MG63 (cell line): ENCODE data around the gene KCNIP1. TPM values are rescaled to one million over a fixed set of nuclear protein-coding genes. Genes with fewer than 3 reads are reported as not detected.
"Not testable (repeated sequence)": the region's sequence is repeated elsewhere in the genome, so short reads cannot be mapped to it uniquely, and the experiment has no call there.

ENCODE experiments used
- DNase-seq: peaks from one replicate; pipeline ENCODE4 v3.0.0-alpha.2; 2020
- H3K27me3 ChIP-seq: fragments of 250-450 bp; sonication (Bioruptor Pico); 2 replicates; pipeline ENCODE4 v1.5.1; 2020; ENCODE audit warnings: mild to moderate bottlenecking, moderate library complexity
- H3K36me3 ChIP-seq: fragments of 250-450 bp; sonication (Bioruptor Pico); 2 replicates; pipeline ENCODE4 v1.5.1; 2020; ENCODE audit warnings: mild to moderate bottlenecking, moderate library complexity
- H3K4me3 ChIP-seq: fragments of 250-450 bp; sonication (Bioruptor Pico); 2 replicates; pipeline ENCODE4 v1.5.1; 2020; ENCODE audit warnings: mild to moderate bottlenecking, moderate library complexity
- H3K9me3 ChIP-seq: fragments of 250-450 bp; sonication (Bioruptor Pico); 2 replicates; pipeline ENCODE4 v1.5.1; 2020; ENCODE audit warnings: mild to moderate bottlenecking, moderate library complexity
- total RNA-seq: library from RNA; depleted of rRNA; stranded (reverse); fragments of >200 nt; shearing (Covaris generic); gene quantifications from 2 replicates; pipeline ENCODE4 v1.2.3, GENCODE V29; 2014; ENCODE audit warnings: low replicate concordance

The KCNIP1 gene
- total RNA-seq, 1 experiment from 2014 or later, result 0.43 TPM

GRCh38 chr5:170743876-170744212 is 240.0 kb downstream of the KCNIP1 start:
- H3K36me3 ChIP-seq, result no peaks in the 10 kb centered on the region
- no peak overlapping the region for H3K4me3 ChIP-seq
- peaks cover 13% of the 10 kb centered on the region for H3K27me3 ChIP-seq
- H3K9me3 ChIP-seq, result no peaks in the 10 kb centered on the region
- no peak for DNase-seq

- Histone ChIP-seq H3K4me3 (no peak overlapping the region), H3K9me3 (no peaks in the 10 kb centered on the region), H3K36me3 (no peaks in the 10 kb centered on the region), H3K27me3 (peaks cover 17% of the 10 kb centered on the region)
- peak; percentile 71 for DNase-seq
Measured at GRCh38 chr5:170745481-170746071, 241.8 kb downstream of the KCNIP1 start.

- Histone ChIP-seq H3K36me3 (no peaks in the 10 kb centered on the region), H3K27me3 (peaks cover 12% of the 10 kb centered on the region), H3K4me3 (no peak overlapping the region), H3K9me3 (no peaks in the 10 kb centered on the region)
- no peak for DNase-seq
Measured at GRCh38 chr5:170746075-170746960, 242.5 kb downstream of the KCNIP1 start.

GRCh38 chr5:170746961-170747340 is 243.1 kb downstream of the KCNIP1 start:
- Histone ChIP-seq H3K36me3 (no peaks in the 10 kb centered on the region), H3K4me3 (no peak overlapping the region), H3K27me3 (peaks cover 12% of the 10 kb centered on the region), H3K9me3 (no peaks in the 10 kb centered on the region)
- no peak for DNase-seq

DNA sequence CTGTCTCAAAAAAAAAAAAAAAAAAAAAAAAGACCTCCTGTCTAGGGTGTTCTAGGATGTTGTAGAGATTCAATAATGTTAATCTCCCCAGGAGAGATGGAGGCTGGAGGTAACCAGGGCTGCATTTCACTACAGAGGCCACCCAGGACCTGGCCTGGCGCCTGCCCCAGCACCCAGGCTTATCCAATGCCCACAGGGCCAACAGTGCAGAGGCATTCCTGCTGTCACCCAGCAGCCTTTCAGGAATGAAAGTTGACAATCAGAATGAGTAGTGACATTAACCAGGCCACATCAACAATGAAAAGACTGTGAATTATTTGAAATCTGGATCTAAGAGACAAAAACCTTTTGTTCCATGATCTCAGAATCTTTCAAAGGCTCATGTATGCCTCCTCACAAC is 243.5 kb downstream of the KCNIP1 start:
- peaks cover 12% of the 10 kb centered on the region for H3K27me3 ChIP-seq
- H3K9me3 ChIP-seq, result no peaks in the 10 kb centered on the region
- no peak for DNase-seq
- no peak overlapping the region for H3K4me3 ChIP-seq
- H3K36me3 ChIP-seq, result no peaks in the 10 kb centered on the region

DNA sequence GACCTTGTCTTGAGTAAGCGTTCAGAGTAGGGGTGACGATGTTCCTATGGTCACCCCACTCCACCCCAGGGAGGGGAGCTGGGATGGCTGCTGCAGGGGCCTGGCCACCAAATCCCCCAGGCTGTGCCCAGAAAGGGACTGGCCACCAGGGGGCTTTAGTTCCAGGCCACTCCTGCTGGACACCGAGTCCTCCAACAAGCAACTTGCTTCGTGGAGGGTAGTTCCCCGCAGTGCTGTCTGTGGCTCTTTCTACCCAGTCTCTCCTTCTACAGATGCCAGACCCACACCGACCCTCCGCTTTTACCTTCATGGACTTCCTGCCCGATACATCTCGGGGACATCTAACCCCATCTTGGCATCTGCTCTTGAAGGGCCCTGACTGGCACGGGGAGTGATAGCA is 244.0 kb downstream of the KCNIP1 start:
- H3K4me3 ChIP-seq, result no peak overlapping the region
- peak; percentile 33 for DNase-seq

GRCh38 chr5:170748951-170749471 is 245.2 kb downstream of the KCNIP1 start:
- no peak for DNase-seq
- Histone ChIP-seq H3K9me3 (no peaks in the 10 kb centered on the region), H3K36me3 (no peaks in the 10 kb centered on the region), H3K4me3 (no peak overlapping the region), H3K27me3 (peaks cover 7% of the 10 kb centered on the region)

More for the DNA sequence above, 244.0 kb downstream of the KCNIP1 start:
- peaks cover 12% of the 10 kb centered on the region for H3K27me3 ChIP-seq
- no peaks in the 10 kb centered on the region for H3K9me3 ChIP-seq
- H3K36me3 ChIP-seq, result no peaks in the 10 kb centered on the region

- Histone ChIP-seq H3K27me3 (peaks cover 4% of the 10 kb centered on the region), H3K4me3 (no peak overlapping the region), H3K36me3 (no peaks in the 10 kb centered on the region), H3K9me3 (no peaks in the 10 kb centered on the region)
- DNase-seq, result no peak
Measured at GRCh38 chr5:170749911-170750431, 246.2 kb downstream of the KCNIP1 start.

- Histone ChIP-seq H3K9me3 (no peaks in the 10 kb centered on the region), H3K36me3 (no peaks in the 10 kb centered on the region), H3K27me3 (peaks cover 4% of the 10 kb centered on the region), H3K4me3 (no peak overlapping the region)
- DNase-seq, result no peak
Measured at GRCh38 chr5:170750791-170751190, 247.0 kb downstream of the KCNIP1 start.

DNA sequence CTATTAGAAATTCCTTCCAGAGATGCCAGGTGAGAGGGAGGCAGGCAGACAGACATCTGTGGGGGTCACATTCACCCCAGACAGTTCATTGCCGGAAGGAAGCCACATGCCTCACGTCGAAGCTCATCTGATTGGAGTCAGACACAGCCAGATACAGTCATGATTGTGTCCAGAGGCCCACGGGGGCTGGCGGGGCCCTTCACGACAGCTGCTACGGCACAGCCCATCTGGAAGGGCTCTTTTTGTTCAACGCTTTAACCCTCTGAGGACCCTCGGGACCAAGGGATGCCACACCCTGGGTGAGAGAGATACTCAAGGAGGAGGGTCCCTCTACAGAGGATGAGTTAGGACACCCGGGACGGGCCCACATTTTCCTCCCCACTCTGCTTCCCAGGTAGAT is 247.8 kb downstream of the KCNIP1 start:
- Histone ChIP-seq H3K9me3 (no peaks in the 10 kb centered on the region), H3K36me3 (no peaks in the 10 kb centered on the region), H3K4me3 (no peak overlapping the region), H3K27me3 (peaks cover 4% of the 10 kb centered on the region)
- no peak for DNase-seq

- Histone ChIP-seq H3K9me3 (no peaks in the 10 kb centered on the region), H3K4me3 (no peak overlapping the region), H3K27me3 (peaks cover 4% of the 10 kb centered on the region), H3K36me3 (no peaks in the 10 kb centered on the region)
- DNase-seq, result no peak
Measured at GRCh38 chr5:170752257-170753215, 248.7 kb downstream of the KCNIP1 start.

DNA sequence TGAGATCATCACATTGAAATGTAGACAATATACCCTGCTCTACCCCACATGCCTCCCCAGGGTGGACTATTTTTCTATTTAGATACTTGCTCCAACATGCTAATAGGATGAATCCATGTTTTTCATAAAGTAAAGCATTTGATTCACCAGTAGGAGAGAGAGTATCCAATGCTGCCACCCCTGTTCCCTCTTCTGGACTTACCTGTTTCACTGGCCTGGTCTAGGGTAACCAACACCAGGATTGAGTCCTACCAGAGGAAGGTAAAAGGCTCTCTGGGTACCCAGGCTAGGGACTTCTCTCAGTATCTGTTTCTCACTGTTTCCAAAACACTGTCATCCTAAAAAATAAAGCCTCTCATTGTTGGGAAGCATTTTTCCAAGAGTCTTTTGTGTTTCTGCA is 249.5 kb downstream of the KCNIP1 start:
- H3K36me3 ChIP-seq, result no peaks in the 10 kb centered on the region
- H3K9me3 ChIP-seq, result no peaks in the 10 kb centered on the region
- peaks cover 4% of the 10 kb centered on the region for H3K27me3 ChIP-seq
- no peak overlapping the region for H3K4me3 ChIP-seq
- DNase-seq, result no peak

DNA sequence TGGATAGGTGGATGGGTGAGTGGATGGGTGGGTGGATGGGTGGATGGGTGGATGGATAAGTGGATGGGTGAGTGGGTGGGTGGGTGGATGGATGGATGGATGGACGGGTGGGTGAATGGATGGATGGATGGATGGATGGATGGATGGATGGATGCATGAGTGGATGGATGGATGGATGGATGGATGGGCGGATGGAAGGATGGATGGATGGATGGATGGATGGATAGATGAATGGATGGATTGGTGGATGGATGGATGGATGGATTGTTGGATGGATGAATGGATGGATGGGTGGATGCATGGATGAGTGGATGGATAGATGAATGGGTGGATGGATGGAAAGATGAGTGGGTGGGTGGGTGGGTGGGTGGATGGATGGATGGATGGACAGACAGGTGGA is 250.7 kb downstream of the KCNIP1 start:
- H3K4me3 ChIP-seq, H3K36me3 ChIP-seq, H3K27me3 ChIP-seq, DNase-seq, H3K9me3 ChIP-seq: not testable (repeated sequence)

DNA sequence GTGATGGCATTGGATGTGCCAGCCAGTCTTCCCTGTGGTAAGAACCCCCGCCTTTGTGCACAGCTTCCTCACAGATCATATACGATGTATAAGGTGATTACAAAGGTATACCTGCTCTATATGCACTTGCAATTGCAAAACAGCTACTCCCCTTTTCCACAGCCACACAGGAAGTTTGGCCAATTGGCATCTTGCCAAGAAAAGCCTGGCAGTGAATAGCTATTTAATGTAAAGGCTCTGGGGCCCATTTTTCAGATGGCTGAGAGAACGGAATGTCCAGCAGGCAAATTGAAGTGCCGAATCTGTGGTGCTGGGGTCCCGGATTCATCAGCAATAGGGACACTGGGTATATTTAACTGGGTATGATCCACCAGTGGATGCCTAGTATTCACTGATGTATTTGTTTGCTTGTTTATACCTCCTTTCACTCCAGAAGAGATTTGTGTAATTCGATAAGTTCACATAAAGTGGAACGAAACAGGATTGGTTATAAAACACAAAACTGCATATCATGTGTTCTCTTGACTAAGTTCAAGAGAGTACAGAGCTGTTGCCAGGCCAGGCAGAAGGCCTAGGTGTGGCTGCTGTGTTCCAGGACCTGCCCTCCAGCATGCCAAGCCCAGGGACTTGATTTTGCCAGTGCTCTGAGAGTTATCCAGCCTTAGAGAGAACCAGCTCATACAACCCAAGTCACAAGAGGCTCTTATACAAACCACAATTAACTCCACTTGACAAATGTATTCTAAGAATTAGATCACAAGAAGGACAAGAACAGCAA is 252.0 kb downstream of the KCNIP1 start:
- H3K36me3 ChIP-seq, result no peaks in the 10 kb centered on the region
- no peaks in the 10 kb centered on the region; the same call in 1 of the 2 replicates for H3K27me3 ChIP-seq
- no peak for DNase-seq
- no peaks in the 10 kb centered on the region for H3K9me3 ChIP-seq
- H3K4me3 ChIP-seq, result no peak overlapping the region

DNA sequence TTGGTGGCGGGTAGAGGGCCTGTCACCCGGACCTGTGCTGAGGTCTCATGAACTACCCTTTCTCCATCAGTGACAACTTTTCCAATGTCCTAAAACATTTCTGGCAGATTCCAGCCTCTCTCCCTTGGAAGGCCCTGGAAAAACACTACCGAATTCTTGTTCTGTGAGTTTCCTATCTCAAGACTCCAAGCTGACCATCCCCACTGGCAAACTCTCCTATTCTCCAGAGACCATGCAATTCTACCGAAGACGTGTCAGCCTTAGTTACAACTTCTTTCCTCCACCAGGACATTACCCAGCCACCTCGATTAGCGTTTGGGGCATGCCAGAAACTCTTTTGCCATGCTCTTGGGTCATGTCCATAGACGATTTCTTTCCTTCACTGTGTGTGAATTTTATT is 252.9 kb downstream of the KCNIP1 start:
- no peaks in the 10 kb centered on the region for H3K36me3 ChIP-seq
- no peaks in the 10 kb centered on the region for H3K27me3 ChIP-seq
- DNase-seq, result no peak
- no peak overlapping the region for H3K4me3 ChIP-seq
- H3K9me3 ChIP-seq, result no peaks in the 10 kb centered on the region

DNA sequence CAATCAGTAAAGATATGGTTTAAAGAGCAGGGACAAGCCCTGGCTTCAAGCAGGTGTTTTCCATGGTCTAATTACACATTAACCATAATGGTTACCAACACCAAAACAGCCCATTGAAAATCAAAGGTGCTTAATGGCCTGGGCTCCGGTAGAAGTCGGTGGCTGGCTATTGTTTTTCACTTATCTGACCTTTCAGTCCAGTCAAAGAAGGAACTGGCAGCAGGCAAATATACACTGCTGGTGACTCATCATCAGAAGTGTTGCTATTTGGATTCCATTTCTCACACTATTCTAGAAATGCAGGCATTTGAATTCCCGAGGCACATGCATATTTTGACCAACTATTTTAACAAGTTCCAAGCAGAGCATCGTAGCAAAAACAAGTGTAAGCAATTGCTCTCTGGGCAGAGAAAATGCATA is 253.4 kb downstream of the KCNIP1 start:
- H3K4me3 ChIP-seq, result no peak overlapping the region
- no peaks in the 10 kb centered on the region for H3K36me3 ChIP-seq
- H3K27me3 ChIP-seq, result no peaks in the 10 kb centered on the region
- H3K9me3 ChIP-seq, result no peaks in the 10 kb centered on the region
- peak; percentile 61 for DNase-seq
